Activated effector memory CD4-positive, alpha-beta T cell treated with anti-CD3 and anti-CD28 coated beads, Interleukin-2, amount 50 U/mL, for 16 hours (primary cell): Measurements from ENCODE around the gene DDRGK1.
"Not testable (repeated sequence)": the region's sequence is repeated elsewhere in the genome, so short reads cannot be mapped to it uniquely, and the experiment has no call there.

Source experiments
- DNase-seq: peaks from one replicate; pipeline ENCODE4 v3.0.0-alpha.2; 2020

The DDRGK1 gene

DNA sequence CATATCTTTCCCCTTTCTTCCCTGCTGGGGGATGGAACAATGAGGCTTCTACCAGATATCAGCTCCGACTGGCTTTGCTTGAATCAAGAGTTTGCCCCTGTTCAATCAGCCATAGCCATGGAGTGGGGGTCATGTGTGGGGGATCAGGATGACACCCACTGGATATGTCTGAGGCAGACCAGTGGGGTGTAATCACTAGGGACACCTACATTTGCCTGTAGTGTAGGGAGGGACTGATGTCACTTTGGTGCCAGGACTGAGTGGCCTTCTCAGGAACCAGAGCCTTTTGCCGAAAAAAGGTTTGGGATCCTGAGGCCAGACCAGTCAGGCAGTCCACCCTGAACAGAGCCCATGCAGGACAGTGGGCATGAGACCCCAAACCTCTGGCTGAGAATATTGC, 5.9 kb upstream of the DDRGK1 start:
- no peak for DNase-seq

DNA sequence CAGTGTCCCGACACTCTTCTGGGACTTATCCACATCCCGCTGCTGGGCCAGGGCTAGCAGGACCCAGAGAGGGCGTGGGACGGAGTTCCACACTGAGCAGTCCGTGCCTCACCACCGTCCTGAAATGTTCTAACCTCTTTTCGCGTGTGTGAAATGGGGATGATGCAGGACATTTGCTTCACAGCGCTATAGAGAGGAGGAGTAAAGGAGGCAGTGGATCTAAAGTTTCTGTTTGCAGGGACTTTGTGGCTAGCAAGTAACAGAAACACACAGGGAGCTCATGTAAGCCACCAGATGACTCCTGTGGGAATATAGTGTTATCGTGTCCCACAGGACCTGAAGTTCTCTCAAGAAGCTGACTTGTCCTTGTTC, 5.5 kb upstream of the DDRGK1 start:
- DNase-seq = no peak

DNA sequence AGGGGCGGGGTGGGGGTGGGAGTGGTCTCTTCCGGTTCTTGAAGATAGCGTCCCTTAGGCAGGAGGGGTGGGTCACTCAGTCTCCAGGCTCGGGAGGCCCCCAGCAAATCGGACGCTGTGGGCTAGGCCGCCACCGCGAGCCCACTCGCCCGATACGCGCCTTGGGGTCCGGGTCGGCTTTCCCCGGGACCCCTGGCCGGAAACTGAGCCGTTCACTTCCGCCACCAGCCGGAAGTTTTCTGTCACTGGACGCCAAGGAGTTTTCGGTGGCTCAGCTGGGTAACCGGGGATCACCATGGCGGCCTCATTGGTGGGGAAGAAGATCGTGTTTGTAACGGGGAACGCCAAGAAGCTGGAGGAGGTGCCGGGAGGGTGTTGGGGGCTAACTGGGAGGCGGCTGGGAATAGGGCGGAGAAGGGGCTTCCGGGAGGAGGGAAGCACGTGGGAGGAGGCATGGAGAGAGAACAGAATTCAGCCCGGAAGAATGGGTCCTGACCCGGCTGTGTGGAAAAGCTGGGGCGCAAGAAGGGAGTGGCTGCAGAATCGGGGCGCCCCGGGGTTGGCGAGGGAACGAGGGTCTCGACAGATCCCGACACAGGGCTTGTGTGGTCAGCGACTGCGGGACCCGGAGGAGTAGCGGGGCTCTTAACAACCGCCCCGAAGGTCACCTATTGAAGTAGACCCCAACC, 4.9 kb upstream of the DDRGK1 start, which contains the start of gene ITPA:
TSS of gene ITPA (plus strand) at position 242 of the 689 bp plus-strand sequence. CDS start at position 296, 54 bp downstream.
- DNase-seq = peak; percentile 87

DNA sequence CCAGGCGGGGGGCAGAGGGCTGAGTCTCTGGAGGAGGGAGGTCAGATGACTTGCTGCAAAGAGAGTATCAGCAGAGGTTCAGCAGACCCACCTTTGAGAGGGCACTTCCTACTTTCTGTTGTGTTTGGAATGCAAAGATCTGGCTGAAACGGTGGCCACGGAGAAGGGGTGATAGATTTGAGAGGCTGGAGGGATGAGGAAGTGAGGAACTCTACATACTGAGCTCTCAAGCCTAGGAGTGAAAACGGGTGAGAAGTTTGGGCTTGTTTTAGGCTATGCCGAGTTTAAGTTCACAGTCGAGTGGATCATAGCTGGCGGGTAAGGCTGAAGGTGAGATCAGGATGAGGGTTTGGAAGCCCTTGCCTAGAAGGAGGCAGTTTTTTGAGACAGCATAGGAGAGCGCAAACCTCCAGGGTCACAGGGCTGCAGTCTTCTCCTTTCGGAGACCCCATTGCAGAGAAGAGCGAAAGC, 4.3 kb upstream of the DDRGK1 start:
- DNase-seq = no peak

DNA sequence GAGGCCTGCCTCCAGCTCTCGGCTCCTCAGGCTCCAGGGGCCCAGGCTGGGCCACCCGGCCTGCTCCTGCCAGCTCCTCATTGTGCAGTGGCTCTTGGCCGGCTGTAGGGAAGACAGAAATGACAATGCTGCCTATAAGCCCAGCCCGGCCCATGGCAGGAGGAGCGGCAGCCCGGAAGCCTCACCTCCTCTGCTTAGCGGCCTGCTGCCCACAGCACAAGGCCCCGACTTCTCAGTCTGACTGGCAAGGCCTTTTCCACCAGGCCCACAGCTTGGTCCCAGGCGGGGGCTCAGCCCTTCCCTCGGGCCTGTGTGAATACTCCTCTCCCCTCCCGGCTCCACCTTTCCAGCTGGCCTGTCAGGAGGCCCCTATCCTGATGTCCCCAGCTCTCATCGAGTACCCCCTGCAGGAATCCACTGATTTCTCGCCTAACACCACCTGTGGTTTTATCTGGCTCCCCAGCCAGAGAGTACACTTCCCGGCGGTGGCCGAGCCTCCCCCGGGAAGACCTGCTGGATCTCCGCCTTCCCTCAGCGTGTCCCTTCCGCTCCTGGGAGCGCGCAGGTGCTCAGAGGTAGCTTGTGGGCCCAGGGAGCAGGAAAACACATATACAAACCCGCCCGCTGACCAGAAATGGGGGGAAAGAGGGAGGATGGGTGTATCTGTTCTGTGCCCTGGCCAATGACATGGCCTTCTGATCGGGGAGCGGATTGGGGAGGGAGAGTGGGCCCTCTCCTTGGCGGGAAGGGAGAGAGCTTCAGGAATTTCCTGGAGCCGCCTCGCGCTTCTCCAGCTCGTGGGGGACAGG, 963 bp downstream of the DDRGK1 start:
- DNase-seq = peak; percentile 75

DNA sequence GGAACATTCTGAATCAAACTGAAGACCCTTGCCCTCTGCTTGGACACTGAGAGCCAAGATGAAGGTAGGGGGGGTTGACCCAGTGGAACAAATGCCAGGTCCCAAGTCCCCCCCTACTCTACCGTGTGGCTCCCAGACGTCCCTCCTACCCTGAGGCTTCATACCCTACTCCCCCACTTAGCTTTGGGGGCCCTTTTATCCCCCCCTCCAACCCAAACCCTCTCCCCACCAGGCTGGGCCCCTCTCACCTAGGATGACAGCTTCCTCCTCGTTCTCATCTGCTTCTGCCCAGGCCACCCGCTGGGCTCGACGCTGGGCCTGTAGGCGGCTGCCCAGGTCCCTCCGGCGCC, 1.5 kb downstream of the DDRGK1 start:
- DNase-seq = no peak

DNA sequence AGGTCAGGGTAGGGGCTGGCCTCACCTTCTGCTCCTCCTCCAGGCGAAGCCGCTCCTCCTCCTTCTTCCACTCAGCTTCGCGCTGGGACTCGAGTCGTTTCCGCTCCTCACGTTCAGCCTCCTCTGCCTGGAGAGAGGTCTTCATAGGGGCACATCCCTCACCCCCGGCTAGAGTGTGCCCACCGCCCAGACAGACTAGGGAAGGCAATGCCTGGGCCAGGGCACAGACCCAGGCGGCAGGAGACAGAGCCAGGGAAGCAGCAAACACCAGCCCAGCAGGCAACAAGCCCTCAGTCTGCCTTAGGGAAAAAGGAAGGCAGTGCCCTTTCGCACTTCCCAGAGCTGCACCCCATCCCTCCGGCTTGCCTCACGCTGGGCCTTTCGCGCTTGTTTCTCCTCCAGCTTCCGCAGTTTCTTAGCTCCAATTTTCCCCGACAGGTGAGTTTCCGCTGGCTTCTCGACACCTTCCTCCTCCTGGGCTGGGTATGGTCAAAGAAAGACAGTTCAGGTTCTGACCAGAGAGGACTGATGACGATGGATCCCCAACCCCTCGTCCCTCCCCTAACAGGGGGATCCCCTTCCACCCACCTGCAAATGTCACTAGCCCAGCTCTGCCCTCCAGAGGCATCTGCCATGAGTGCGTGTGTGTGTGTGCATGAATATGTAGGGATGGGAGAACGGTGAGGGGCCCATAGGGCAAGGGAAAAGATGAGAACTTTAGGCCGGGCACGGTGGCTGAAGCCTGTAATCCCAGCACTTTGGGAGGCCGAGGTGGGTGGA, 4.3 kb downstream of the DDRGK1 start:
- no peak for DNase-seq

DNA sequence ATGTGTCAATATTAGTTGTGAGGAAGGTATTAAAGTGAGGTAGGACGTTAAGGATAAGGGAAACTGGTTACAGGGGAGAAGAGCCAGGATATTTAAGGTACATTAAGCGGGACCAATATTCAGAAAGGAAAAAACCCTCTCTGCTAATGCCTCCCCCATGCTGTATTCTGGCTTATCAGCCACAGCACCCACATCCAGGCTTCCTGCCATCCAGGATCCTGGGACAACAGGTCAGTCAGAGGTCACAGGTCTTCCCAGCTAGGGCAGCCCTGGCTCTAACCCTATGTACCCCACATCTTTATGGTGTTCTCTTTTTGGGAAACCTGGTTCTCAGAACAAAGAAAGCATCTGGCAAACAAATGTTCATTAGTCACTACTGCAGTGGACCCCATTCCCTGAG, 5.3 kb downstream of the DDRGK1 start:
- no peak for DNase-seq

DNA sequence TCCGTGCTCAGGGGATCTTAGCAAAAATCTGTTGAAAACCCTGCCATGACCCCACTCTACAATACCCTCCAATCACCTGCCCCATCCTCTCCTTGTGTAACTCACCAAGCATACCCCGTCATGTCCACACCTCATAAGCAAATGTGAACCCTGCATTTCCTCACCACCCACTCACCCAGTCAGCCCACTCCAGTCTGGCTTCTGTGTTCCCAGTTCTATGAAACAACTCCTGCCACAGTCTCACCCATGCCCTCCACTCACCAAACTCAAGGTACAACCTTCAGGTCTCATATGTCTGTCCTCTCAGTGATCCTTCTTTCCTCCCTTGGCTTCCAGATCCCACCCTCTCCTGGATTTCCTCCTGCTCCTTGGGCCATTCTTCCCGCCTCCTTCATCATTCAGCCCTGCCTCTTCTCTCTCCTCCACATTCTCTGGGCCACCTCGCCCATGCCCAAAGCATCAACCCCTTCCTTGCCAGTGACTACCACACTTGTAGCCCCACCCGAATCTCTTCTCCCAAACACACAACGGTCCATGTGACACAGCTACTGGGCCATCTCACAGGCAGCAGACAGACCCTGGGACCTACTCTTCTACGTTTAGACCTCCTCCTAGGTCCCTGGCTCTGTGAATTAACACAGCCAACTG, 8.8 kb downstream of the DDRGK1 start:
- no peak for DNase-seq

DNA sequence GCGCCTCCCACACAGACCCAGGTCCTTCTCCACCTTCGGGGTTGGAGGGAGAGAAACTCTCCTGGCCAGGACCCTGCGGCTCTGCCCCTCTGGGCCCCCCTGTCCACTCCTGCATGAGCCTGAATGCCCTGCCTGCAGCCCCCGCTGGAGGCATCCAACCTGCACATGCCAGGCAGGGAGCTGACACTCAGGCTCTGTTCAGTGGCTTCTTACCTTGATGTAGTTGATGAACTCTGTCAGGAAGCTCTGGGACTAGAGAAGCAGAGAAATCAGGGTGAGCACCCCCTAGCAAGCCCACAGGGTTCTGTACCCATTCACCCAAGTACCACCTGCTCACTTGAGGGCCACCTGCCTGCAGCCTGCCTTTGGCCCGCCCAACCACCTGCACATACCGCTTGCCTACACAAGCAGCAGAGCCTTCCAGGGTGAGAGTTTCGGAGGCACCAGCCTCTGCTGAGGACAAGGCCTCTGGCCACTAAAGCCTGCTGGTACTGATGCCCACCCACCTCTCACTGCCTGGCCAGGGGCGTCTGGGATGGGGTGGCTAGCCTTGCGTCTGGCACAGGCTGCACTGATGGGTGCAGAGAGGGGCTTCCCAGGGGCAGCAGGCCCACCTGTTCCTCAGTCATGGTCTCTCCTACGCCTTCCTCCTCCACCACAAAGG, 9.7 kb downstream of the DDRGK1 start:
- DNase-seq = no peak

DNA sequence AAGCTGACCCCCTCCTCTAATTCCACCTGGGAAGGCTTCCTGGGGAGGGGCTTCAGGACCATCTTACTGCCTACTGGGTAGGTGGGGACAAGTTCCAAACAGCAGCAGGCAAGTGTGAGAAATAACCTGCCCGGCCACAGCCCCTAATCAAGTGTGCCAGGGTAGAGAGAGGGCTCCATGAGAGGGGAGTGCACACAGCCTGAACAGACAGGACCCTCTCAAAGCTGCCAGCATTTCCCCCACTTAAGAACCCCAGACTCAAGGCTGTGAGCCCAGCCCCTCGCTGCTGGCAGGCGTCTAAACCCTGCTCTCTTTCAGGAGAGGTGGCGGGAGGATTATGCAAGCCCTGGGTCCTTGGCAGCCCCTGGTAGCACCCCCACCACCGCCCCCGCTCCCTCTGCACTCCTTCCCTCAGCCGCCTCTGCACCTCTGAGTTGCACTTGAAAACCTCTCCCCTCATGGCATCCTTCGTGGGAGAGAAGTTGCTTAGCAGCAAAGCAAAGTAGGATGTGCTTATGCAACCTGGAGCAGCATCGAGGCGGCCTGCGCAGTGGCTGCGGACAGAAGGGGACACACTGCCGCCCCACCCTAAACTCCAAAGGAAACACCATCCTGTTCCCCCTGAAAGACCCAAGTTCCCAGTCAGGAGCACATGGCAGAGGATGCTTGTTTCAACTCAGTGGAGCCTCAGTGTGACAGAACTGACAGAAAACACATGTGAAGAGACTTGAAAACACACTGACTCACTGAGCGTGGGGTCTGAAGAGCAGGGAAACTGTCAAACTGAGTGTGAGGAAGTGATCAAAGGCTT, 10.5 kb downstream of the DDRGK1 start:
- DNase-seq = no peak

DNA sequence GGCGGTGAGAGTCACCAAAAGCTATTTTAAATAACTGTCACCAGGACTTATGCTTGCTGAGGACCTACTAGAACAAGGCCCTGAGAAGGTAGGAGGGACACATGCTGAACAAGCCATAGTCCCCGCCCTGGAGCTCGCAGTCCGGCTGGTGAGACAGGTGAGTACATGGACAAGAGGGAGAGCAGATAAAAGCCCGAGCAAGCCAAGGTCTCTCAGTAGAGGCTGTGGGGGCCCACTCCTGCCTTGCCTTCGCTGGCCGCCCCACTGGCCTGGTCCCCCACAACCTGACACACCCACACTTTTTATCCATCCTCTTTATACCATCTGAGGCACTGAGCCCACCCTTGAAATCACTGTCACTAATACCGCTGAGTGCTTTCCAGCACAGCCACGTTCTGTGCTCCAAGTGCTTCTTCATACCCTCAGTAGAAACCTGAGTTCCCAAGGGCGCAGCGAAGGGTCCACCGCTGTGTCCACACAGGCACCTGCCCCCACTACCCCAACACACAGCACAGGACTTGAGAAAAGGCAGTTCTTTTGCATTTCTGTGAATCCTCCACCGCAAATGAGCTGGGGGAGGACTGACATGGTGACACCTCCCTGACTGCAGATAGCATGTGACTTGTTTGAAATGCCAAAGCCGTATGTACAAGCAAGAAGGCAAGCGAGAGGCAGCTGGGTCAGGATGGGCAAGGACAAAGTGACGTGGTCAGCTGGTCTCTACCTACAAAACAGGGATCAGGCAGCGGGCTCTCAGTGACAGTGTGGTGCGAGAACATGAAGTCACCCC, 12.1 kb downstream of the DDRGK1 start:
- no peak for DNase-seq

DNA sequence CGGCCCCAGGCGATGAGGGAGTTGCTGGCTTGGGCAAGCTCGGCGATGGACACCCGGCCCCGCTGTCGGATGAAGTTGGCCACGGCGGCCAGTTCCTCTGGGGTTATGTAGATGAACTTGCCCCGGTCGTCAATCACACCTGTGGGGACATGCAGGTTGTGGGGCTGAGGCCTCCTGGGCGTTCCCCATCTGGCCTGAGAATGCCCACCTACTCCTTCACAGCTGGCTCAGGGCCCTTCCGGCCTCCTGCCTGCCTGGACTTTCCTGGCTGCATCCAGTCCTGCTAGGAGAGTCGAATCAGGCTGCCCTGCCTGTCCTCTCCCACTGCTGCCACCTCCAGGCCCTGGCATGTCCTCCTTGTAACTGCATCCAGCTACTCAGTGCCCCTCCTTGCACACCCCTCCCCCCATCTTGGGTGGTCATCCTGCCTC, 13.8 kb downstream of the DDRGK1 start:
- DNase-seq = no peak

DNA sequence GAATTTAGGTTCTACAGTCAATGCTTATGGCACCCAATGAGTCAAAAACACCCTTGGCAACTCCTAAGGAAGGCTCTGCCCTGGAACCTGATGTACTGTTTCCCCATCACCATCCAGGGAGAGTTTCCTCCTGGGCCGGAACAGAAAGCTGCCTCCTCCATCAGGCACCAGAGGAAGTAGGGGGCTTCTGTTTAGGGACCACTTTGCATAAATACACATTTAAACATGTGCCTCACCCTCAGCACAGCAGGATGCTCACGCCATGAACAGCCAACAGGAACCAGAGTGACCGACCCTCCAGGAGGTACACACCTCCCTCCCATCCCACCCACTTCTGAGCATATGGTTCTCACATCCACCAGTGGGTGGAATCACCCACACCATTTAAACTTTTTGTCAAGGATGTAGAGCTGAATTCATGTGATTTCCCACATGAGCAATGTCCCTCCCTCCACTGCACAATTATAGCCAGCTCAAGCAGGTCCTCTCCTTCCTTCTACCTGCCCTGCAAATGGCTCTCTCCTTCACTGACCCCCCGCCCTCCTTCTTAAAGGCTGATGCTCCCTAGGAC, 14.8 kb downstream of the DDRGK1 start:
- DNase-seq = no peak

DNA sequence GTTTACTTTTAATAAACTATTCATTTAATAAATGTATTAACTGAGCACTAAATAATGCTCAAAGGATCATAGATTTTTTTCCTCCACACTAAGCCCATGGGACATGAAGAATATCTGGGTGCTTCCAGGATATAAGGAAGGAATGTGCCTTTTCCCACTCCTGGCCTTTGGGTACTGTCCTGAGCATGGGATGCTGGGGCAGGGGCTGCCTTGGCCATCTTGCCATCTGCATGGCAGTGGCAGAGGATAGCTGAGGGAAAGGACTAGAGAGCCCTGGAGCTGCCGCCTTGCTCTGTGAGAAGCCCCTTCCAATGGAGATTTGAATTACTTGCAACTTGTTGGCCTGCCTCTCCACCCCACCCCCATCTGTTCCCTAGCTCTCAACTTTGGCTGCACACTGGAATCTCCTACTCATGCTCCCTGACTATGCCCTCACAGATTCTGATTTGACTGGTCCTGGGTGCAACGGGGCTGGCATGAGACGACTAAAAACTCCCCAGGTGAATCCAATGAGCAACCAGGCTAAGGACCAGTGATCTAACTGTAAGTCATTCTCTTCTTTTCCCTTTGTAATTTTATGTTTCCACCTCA, 15.6 kb downstream of the DDRGK1 start:
- DNase-seq = no peak

DNA sequence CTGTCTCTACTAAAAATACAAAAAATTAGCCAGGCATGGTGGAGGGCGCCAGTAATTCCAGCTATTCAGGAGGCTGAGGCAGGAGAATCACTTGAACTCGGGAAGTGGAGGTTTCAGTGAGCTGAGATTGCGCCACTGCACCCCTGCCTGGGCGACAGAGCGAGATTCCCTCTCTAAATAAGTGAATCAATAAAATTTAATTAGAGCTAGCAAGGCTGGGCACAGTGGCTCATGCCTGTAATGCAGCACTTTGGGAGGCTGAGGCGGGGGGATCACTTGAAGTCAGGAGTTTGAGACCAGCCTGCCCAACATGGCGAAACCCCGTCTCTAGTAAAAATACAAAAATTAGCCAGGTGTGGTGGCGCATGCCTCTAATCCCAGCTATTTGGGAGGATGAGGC, 16.6 kb downstream of the DDRGK1 start:
- not testable (repeated sequence) for DNase-seq

DNA sequence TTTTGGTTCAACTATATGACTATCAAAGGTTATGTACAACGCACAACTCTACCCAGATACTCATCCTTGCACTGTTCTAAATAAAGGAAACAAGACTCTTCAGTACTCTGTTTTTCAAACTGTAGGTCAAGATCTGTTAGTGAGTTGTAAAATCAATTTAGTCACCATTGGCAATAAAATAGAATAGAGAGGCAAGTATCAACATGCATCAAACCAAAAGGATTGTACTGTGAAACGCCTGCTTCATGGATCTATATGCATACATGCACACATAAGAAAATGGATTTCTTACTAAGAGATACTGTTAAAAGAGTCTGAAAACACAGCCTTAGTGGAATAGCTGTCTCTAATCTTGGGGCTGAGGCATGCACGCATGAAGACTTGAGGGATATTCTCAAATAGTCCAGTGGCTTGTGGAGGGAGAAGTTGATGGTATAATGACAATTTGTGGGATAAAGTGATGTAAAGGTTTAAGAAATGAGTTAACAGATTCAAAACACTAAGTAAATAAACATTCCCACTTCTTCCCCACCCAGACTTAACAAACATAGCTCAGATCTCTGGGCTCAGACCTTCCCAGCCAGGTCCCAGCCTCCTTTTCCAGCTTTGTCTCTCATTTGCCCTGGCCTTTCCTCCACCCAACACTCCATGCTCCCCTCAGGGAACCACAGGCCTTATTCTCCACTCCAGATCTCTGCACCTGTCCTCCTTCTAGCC, 20.4 kb downstream of the DDRGK1 start:
- no peak for DNase-seq

DNA sequence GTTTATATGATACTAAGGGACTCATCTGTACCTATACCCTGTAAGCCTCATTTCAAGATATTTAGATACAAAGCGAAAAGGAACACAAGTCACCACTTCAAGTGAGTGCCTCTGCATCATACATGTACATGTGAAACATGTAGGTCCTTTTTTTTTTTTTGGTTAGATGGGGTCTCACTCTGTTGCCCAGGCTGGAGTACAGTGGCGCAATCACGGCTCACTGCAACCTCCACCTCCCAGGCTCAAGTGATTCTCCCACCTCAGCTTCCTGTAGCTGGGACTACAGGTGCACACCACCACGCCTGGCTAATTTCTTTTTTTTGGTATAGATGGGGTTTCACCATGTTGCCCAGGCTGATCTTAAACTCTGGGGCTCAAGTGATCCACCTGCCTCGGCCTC, 22.1 kb downstream of the DDRGK1 start:
- DNase-seq = not testable (repeated sequence)

DNA sequence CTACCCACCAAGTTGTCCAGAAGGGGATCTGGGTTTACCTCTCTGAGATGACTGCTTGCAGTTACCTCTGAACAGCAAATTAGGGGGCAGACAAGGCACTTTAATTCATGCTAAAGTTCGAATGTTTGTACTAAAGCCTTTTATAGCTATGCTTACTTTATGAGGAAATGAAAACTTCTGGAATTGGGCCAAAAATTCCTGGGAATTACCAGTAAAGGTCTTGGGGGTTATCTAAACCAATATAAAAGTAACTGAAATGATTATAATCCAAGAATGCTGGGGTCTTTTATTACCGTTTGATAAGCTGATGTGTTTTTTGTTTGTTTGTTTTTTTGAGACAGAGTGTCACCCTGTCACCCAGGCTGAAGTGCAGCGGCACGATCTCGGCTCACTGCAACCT, 23.2 kb downstream of the DDRGK1 start:
- DNase-seq = no peak
